Astrocyte of the spinal cord (primary cell): ENCODE data around the gene SNCG.
A peak's percentile ranks its signal among the peaks of the same experiment; 100 is the strongest.
"Not testable (repeated sequence)": the region's sequence is repeated elsewhere in the genome, so short reads cannot be mapped to it uniquely, and the experiment has no call there.

Experiments
- DNase-seq: peaks from one replicate; pipeline ENCODE4 v3.0.0; 2011; ENCODE audit warnings: low read depth, low spot score
- H3K4me3 ChIP-seq: 2 replicates; pipeline ENCODE4 v1.5.1; 2011; ENCODE audit warnings: low read depth, mild to moderate bottlenecking, low read length, moderate library complexity
- CTCF ChIP-seq: IDR thresholded peaks from 2 replicates; pipeline ENCODE4 v1.5.1; 2012; ENCODE audit warnings: low read depth, mild to moderate bottlenecking, low read length, inconsistent platforms
- in situ Hi-C: cut with HindIII; loops from 2 replicates; pipeline ENCODE4 v1.10.0; 2017; ENCODE audit warnings: low sequenced_read_pairs

Gene SNCG

GRCh38 chr10:86992929-86993328 is 34.5 kb downstream of the SNCG start:
- no peak for TF ChIP-seq CTCF
- no peak for DNase-seq
- H3K4me3 ChIP-seq = no peak overlapping the region
- in situ Hi-C loops = no loop called here

GRCh38 chr10:86999802-87000403 is 41.5 kb downstream of the SNCG start:
- in situ Hi-C loops, H3K4me3 ChIP-seq, DNase-seq: not testable (repeated sequence)

- H3K4me3 ChIP-seq = no peak overlapping the region
- in situ Hi-C loops = no loop called here
- no peak for TF ChIP-seq CTCF
- peak; percentile 37 for DNase-seq
These were observed 42.1 kb downstream of the SNCG start for GRCh38 chr10:87000491-87000890.

- in situ Hi-C loops, H3K4me3 ChIP-seq: not testable (repeated sequence)
- peak; percentile 38 for DNase-seq
These were observed 48.7 kb downstream of the SNCG start for GRCh38 chr10:87007124-87007523.

GRCh38 chr10:87007674-87008073 is 49.3 kb downstream of the SNCG start:
- in situ Hi-C loops = not testable (repeated sequence)

GRCh38 chr10:87008303-87008702 is 49.9 kb downstream of the SNCG start:
- in situ Hi-C loops, DNase-seq, H3K4me3 ChIP-seq: not testable (repeated sequence)

More at GRCh38 chr10:87007674-87008073, 49.3 kb downstream of the SNCG start:
- not testable (repeated sequence) for H3K4me3 ChIP-seq, DNase-seq

- in situ Hi-C loops, DNase-seq, H3K4me3 ChIP-seq: not testable (repeated sequence)
These were observed 50.8 kb downstream of the SNCG start for GRCh38 chr10:87009134-87009696.
